GM18520 (cell line): ENCODE measurements around the gene RCOR2.
"Not testable (repeated sequence)": the region's sequence is repeated elsewhere in the genome, so short reads cannot be mapped to it uniquely, and the experiment has no call there.

Source experiments
- ATAC-seq: cut with Tn5 transposase; IDR thresholded peaks from one replicate; pipeline ENCODE4 v1.9.1; 2021; ENCODE audit not compliant: unreplicated experiment

The RCOR2 gene

DNA sequence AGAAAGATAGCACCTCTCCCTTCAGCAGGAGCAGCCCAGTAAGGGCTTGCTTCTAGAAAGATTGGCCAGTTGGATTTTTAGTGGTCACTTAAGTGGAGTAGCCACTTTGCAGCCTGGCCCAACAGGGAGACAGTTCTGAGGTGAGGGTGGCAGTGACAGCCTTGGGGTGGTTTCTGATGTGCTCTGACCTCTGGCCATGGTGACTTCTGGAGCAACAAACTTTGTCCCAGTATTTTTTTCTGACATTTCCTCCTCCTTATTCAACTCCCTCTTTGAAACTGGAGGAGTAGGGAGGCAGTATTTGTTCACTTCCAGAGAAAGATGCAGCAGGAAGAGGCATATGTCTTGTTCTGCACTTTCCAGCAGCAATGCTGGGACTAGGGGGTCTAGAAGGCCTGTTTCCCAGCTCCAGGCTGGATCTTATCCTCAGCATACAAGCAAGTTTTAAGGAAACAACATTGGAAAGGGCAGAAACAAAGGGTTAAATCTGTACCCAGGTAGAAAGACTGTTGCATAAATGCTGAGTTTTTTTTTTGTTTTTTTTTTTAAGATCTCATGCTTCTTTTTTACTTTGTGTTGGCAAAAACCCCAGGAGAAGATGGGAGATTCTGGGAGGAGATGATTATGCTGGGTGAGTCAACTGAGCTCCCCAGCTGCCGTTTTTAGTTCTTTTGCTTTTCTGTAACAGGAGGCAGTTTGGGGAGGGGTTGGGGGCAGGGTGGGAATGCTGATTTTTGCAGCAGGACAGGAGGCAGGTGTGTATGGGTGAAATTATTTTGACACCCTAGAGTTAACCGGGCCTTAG is 37.2 kb downstream of the RCOR2 start:
- ATAC-seq = no peak

DNA sequence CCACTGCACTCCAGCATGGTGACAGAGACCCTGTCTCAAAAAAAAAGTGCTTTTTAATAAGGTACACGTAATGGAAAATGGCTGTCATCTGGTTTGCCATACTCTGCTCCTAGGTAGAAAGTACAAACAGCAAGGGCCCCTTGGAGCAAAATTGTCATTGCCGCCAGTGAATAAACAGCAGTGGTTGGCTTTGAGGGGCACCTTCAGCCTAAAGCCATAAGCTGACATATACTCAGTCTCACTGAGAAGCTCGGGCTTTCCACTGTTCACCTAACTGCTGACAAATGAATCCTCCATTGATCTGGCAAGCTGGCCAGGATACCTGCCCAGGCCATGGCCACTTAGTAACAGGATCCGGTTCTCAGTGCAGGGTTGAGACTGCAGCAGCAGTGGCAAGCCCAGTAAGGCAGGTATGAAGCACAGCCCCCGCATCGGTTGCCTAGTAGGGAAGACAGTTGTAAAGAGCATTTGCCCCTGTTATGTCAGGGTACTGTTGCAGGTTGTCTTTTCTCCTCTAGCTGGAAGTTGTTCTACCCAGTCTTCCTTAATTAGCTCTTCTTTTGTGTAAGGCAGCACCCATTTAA is 39.2 kb downstream of the RCOR2 start:
- ATAC-seq = no peak

- ATAC-seq = no peak
These were observed 40.3 kb downstream of the RCOR2 start for GRCh38 chr11:63876616-63877015.

DNA sequence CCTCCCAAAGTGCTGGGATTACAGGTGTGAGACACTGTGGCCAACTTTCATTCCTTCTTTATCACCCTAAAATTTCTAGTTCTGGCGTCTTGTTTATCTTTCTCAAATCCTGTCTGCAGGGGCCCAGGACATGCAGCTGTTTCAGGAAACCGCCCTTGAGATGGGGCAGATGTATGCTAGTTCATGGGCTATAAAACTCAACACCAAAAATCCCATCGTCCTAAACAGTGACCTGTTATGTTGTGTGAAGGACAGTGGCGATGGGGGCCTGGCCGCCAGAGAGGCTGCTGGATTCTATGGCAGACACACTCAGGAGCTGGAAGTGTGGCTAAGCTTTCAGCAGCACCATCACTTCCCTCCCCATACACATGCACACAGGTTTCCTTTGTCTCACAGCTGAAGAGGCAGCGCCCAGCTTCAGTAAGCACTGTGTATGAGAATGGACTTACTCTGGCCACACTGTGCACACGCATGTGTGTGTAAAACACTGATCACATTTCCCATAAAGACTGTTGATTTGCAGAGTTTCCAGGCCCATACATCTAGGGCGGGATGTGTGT is 41.4 kb downstream of the RCOR2 start:
- no peak for ATAC-seq

DNA sequence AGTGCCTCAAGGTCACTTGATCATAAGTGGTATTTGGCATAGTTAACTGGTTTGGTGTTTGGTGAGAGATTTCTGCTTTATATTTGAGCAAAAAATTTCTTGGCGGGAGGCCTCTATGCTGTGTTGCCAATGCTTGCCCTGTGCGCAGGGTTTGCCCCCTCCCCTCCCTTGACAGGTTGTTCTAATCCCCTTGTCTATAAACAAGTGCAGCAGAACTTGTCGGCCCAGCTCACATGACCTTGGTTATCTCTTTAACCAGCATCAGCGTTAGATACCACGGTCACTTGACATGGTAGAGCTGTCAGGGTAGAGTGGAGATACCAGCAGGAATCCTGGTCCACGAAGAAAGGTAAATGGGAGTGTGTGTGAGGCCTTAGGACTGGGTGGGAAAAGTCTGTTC is 42.5 kb downstream of the RCOR2 start:
- ATAC-seq = no peak

- no peak for ATAC-seq
These were observed 43.7 kb downstream of the RCOR2 start for GRCh38 chr11:63873311-63873710.

DNA sequence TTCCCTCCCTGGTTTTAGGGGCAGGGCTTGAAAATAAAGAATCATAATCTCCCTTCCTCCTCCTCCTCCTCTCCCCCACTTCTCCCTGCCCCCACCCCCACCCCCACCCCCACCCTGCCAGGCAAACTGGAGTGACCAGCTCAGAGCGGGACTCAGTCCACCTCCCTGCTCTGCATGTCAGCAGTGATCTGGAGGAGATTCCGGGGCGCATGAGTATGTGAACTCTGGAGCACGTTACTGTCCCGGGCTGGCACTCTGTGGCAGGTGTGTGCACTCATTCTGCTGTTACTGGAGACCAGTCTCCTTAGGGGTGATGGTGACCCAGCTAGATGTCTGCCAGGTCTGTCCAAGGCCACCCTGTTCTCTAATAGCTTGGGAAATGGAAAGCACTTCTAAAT is 44.2 kb downstream of the RCOR2 start:
- no peak for ATAC-seq

DNA sequence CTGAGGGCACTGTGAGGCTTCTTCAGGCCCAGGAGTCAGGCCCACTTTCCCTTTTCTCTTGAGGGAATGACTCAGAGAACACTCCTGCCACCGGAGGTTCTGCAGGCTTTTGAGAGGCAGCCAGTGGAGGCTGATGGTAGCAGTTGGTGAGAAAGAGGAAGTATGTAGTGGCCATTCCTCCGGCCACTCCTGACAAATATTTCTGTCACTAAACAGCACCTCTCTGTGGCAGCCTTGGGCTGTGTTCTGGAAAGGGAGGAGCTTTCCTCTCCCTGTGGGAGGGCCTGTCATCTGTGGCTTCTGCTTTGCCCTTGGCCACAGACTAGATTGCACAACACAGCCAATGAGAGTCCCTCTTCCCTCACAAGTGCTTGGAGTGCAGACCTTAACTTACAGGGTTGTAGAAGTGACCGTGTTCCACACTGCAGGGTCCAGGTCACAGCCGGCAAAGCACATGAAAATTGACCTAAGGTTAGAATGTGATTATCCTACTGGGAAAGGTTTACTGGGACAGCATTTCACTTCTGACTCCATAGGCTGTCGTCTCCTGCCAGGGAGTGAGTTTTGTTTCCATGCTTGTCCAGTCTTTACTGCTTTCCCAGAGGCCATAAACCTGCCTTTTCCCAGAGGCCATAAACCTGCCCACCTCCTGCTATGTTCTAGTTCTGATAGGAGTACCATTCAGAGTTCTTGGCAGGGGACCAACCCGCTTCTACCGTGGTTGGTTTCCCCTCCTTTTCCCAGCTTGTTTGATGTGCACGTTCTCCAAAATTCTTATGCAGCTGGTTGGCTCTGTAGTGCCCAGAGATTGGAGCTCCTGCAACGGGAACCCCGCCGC is 44.8 kb downstream of the RCOR2 start:
- peak; percentile 91 for ATAC-seq

- no peak for ATAC-seq
These were observed 46.4 kb downstream of the RCOR2 start for GRCh38 chr11:63870351-63871140.

GRCh38 chr11:63869683-63870082 is 47.3 kb downstream of the RCOR2 start:
- no peak for ATAC-seq

DNA sequence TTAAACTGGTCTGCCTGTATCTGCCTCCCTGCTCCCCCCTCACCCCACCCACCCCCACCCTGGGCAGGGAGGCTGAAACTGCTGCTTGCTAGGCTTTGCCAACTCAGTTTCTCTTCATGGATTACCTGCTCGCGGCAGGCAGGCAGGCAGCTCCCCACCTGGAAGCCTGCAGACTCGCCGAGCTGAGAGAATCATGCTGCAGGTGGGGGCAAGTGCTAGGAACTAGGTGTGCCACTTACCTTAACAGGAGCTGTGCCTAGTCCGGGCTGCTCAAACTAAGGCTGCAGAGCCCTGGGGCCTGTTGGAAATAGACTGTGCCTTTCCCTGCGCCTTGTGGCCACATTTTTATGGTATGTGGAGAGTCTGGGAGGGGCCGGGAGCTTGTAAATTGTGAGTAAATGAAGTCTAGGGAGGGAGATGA is 47.8 kb downstream of the RCOR2 start:
- no peak for ATAC-seq

- no peak for ATAC-seq
These were observed 48.4 kb downstream of the RCOR2 start for GRCh38 chr11:63868399-63869064.

- no peak for ATAC-seq
These were observed 49.5 kb downstream of the RCOR2 start for GRCh38 chr11:63867511-63867910.

DNA sequence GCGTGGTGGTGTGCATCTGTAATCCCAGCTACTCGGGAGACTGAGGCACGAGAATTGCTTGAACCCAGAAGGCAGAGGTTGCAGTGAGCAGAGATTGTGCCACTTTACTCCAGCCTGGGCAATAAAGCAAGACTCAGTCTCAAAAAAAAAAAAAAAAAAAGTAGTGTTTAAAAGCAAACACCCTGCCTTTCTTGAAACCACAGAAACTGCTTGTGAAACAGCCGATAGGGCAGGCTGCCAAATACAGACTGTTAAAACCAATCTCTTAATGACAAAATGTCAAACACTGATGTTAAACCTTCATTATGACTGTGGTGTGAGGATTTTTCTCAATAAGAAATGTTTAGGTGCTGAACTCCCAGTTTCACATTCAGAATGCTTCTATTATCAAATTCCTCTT is 50.8 kb downstream of the RCOR2 start:
- peak; percentile 78 for ATAC-seq

DNA sequence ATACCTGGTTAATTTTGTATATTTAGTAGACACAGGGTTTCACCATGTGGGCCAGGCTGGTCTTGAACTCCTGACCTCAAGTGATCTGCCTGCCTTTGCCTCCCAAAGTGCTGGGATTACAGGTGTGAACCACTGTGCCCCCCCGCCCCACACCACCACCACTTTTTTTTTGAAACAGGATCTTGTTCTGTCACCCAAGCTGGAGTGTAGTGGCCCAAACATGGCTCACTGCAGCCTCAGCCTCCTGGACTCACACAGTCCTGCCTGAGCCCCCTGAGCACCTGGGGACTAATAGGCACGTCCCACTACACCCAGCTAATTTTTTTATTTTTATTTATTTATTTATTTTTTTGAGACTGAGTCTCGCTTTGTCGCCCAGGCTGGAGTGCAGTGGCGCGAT is 53.3 kb downstream of the RCOR2 start:
- not testable (repeated sequence) for ATAC-seq

- no peak for ATAC-seq
These were observed 54.0 kb downstream of the RCOR2 start for GRCh38 chr11:63862923-63863322.
